ENCODE measurements around the gene CDYL.

GRCh38 chr6:4916954-4917561, 140.9 kb downstream of the CDYL start:
- no peak for TF ChIP-seq YY1 (IDR thresholded peaks at IDR 0.05; ENCODE audit: low read depth)
- TF ChIP-seq MAX (IDR thresholded peaks at IDR 0.05): no peak
- no peak for TF ChIP-seq EP300 (IDR thresholded peaks at IDR 0.05; ENCODE audit: borderline replicate concordance)
- no peak for TF ChIP-seq TAF1 (IDR thresholded peaks at IDR 0.05; ENCODE audit: low read depth)
- no peak for TF ChIP-seq FOXM1 (IDR thresholded peaks at IDR 0.05; ENCODE audit: borderline replicate concordance, low read depth)
- TF ChIP-seq CREB1 (IDR thresholded peaks at IDR 0.05; ENCODE audit: low read depth): no peak
- no peak for TF ChIP-seq CEBPB (IDR thresholded peaks at IDR 0.05)
- TF ChIP-seq TEAD4 (IDR thresholded peaks at IDR 0.05): no peak
- no peak for TF ChIP-seq RAD21 (IDR thresholded peaks at IDR 0.05; ENCODE audit: low read depth)
- TF ChIP-seq REST (IDR thresholded peaks at IDR 0.05; ENCODE audit: low read depth): no peak
- no peak for TF ChIP-seq ZBTB7A (IDR thresholded peaks at IDR 0.05; ENCODE audit: low read depth)

Measured in Ishikawa (cell line).